HEK293 (cell line): ENCODE results near the gene RPS5.

Experiments used
- GLIS2 ChIP-seq: fragments of 450-650 bp; formaldehyde crosslinking; IDR thresholded peaks from 2 replicates; pipeline ENCODE4 v1.5.1; 2016; ENCODE audit warnings: missing biosample characterization, missing genetic modification characterization
- KLF1 ChIP-seq: fragments of 450-650 bp; formaldehyde crosslinking; IDR thresholded peaks from 2 replicates; pipeline ENCODE4 v1.5.1; 2016; ENCODE audit warnings: missing biosample characterization, missing genetic modification characterization
- KLF16 ChIP-seq: fragments of 450-650 bp; formaldehyde crosslinking; IDR thresholded peaks from 2 replicates; pipeline ENCODE4 v1.5.1; 2017; ENCODE audit warnings: missing biosample characterization, missing genetic modification characterization
- KLF9 ChIP-seq: fragments of 450-650 bp; formaldehyde crosslinking; IDR thresholded peaks from 2 replicates; pipeline ENCODE4 v1.5.1; 2016; ENCODE audit warnings: missing biosample characterization, missing genetic modification characterization, low read depth
- PRDM1 ChIP-seq: fragments of 450-650 bp; formaldehyde crosslinking; IDR thresholded peaks from 2 replicates; pipeline ENCODE4; 2016; ENCODE audit warnings: missing biosample characterization, missing genetic modification characterization
- SP2 ChIP-seq: fragments of 450-650 bp; formaldehyde crosslinking; IDR thresholded peaks from 2 replicates; pipeline ENCODE4 v1.5.1; 2016; ENCODE audit warnings: missing biosample characterization, missing genetic modification characterization
- WT1 ChIP-seq: fragments of 450-650 bp; formaldehyde crosslinking; IDR thresholded peaks from 2 replicates; pipeline ENCODE4 v1.5.1; 2016; ENCODE audit warnings: missing biosample characterization, missing genetic modification characterization
- ZIC2 ChIP-seq: fragments of 450-650 bp; formaldehyde crosslinking; IDR thresholded peaks from 2 replicates; pipeline ENCODE4 v1.5.1; 2016; ENCODE audit warnings: missing biosample characterization, missing genetic modification characterization
- ZNF114 ChIP-seq: fragments of 450-650 bp; formaldehyde crosslinking; IDR thresholded peaks from 2 replicates; pipeline ENCODE4 v1.5.0; 2017; ENCODE audit warnings: missing biosample characterization, missing genetic modification characterization
- ZNF501 ChIP-seq: fragments of 450-650 bp; formaldehyde crosslinking; IDR thresholded peaks from 2 replicates; pipeline ENCODE4 v1.5.1; 2016; ENCODE audit warnings: missing biosample characterization, missing genetic modification characterization
- ZNF530 ChIP-seq: fragments of 450-650 bp; formaldehyde crosslinking; IDR thresholded peaks from 2 replicates; pipeline ENCODE4 v1.5.1; 2016; ENCODE audit warnings: low read depth, missing biosample characterization, missing genetic modification characterization
- ZNF596 ChIP-seq: fragments of 450-650 bp; IDR thresholded peaks from 2 replicates; pipeline ENCODE4 v1.5.0; 2018; ENCODE audit warnings: missing biosample characterization, mild to moderate bottlenecking, missing genetic modification characterization, moderate library complexity
- ZNF777 ChIP-seq: fragments of 450-650 bp; formaldehyde crosslinking; IDR thresholded peaks from 2 replicates; pipeline ENCODE4 v1.5.1; 2017; ENCODE audit warnings: missing biosample characterization, missing genetic modification characterization, borderline replicate concordance
- ZNF843 ChIP-seq: fragments of 450-650 bp; formaldehyde crosslinking; IDR thresholded peaks from 2 replicates; pipeline ENCODE4 v1.5.1; 2016; ENCODE audit warnings: missing biosample characterization, missing genetic modification characterization
- TF ChIP-seq, protein P1 (sequence below): fragments of 450-650 bp; formaldehyde crosslinking; IDR thresholded peaks from 2 replicates; pipeline ENCODE4 v1.5.1; 2017; ENCODE audit warnings: missing biosample characterization, missing genetic modification characterization
- TF ChIP-seq, protein P2 (sequence below): fragments of 450-650 bp; formaldehyde crosslinking; IDR thresholded peaks from 2 replicates; pipeline ENCODE4 v1.5.1; 2017; ENCODE audit warnings: missing biosample characterization, mild to moderate bottlenecking, missing genetic modification characterization, moderate library complexity
- TF ChIP-seq, protein P3 (sequence below): fragments of 450-650 bp; formaldehyde crosslinking; IDR thresholded peaks from 2 replicates; pipeline ENCODE4 v1.5.1; 2016; ENCODE audit warnings: missing biosample characterization, missing genetic modification characterization
- TF ChIP-seq, protein P4 (sequence below): sonication (generic); formaldehyde crosslinking; IDR thresholded peaks from 2 replicates; pipeline ENCODE4 v1.8.1; 2022; ENCODE audit warnings: mild to moderate bottlenecking, moderate library complexity, missing genetic modification reagents
- TF ChIP-seq, protein P5 (sequence below): fragments of 450-650 bp; formaldehyde crosslinking; conservative IDR thresholded peaks from 2 replicates; pipeline ENCODE4 v1.5.1; 2016; ENCODE audit warnings: low read depth, missing biosample characterization, missing genetic modification characterization

Gene RPS5

DNA sequence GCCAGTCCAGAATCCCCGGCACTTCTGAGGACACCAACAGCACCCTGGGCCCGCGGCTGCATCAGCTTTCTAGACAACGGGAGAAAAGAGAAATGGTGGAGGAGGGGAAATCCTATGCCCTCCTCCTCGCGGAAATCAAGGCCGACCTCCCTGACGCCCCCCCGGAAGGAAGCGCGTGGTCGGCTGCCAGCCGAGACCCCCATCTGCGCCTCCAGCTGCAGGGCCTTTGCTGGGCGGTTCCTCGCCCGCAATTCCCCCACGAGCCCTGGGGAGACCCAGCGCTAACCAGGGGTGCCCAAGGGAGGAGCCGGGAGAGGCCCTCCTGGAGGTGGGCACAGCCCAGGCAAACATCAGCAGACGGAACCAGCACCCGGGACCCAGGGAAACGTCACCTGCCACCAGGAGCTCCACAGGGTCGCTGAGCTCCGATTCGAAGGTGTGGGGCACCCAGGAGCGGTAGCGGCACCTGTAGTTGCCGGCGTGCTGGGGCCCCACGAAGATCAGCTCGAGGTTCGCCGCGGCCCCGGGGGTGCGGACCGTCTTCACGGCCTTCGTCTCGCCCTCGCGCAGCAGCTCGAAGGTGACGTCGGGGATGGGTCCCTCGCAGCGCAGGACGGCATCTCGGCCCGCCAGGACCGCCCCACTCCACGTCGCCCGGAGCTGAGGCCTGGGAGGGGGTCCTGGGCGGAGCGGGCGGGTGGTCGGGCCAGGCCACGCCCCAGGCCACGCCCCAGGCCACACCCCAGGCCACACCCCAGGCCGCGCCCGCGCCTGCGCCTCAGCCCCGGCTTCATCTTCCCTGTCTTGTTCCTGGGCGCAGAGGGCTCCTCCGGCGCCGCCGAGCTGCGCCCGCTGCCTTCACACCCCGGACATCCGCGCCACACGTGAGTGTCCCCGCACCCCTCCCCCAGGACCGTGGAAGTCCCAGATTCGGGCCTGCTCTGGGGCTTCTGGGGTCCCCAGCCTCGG, 39.8 kb upstream of the RPS5 start (continued):
- TF ChIP-seq, protein P1, sequence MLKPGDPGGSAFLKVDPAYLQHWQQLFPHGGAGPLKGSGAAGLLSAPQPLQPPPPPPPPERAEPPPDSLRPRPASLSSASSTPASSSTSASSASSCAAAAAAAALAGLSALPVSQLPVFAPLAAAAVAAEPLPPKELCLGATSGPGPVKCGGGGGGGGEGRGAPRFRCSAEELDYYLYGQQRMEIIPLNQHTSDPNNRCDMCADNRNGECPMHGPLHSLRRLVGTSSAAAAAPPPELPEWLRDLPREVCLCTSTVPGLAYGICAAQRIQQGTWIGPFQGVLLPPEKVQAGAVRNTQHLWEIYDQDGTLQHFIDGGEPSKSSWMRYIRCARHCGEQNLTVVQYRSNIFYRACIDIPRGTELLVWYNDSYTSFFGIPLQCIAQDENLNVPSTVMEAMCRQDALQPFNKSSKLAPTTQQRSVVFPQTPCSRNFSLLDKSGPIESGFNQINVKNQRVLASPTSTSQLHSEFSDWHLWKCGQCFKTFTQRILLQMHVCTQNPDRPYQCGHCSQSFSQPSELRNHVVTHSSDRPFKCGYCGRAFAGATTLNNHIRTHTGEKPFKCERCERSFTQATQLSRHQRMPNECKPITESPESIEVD (tag by site-specific recombination), result no peak
- TF ChIP-seq, protein P2, sequence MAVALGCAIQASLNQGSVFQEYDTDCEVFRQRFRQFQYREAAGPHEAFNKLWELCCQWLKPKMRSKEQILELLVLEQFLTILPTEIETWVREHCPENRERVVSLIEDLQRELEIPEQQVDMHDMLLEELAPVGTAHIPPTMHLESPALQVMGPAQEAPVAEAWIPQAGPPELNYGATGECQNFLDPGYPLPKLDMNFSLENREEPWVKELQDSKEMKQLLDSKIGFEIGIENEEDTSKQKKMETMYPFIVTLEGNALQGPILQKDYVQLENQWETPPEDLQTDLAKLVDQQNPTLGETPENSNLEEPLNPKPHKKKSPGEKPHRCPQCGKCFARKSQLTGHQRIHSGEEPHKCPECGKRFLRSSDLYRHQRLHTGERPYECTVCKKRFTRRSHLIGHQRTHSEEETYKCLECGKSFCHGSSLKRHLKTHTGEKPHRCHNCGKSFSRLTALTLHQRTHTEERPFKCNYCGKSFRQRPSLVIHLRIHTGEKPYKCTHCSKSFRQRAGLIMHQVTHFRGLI, result 0 out of 2 replicates have a peak, but pooled peaks have one; percentile 14
- no peak for TF ChIP-seq WT1 (tag by site-specific recombination)
- peak; percentile 65 for TF ChIP-seq ZIC2 (tag by site-specific recombination)
- TF ChIP-seq SP2 (tag by site-specific recombination), result peak; percentile 30; the same call in 1 of the 2 replicates
- no peak for TF ChIP-seq PRDM1 (tag by site-specific recombination)
- TF ChIP-seq, protein P3, sequence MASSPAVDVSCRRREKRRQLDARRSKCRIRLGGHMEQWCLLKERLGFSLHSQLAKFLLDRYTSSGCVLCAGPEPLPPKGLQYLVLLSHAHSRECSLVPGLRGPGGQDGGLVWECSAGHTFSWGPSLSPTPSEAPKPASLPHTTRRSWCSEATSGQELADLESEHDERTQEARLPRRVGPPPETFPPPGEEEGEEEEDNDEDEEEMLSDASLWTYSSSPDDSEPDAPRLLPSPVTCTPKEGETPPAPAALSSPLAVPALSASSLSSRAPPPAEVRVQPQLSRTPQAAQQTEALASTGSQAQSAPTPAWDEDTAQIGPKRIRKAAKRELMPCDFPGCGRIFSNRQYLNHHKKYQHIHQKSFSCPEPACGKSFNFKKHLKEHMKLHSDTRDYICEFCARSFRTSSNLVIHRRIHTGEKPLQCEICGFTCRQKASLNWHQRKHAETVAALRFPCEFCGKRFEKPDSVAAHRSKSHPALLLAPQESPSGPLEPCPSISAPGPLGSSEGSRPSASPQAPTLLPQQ (tag by site-specific recombination), result peak; percentile 71; the same call in 1 of the 2 replicates
- no peak for TF ChIP-seq ZNF114 (tag by site-specific recombination)
- peak; percentile 34; the same call in 1 of the 2 replicates for TF ChIP-seq ZNF843 (tag by site-specific recombination)
- TF ChIP-seq ZNF596 (tag by site-specific recombination), result 0 out of 2 replicates have a peak, but pooled peaks have one; percentile 8
- TF ChIP-seq ZNF530, result no peak
- TF ChIP-seq ZNF777 (tag by site-specific recombination), result peak; percentile 90; the same call in 1 of the 2 replicates
- TF ChIP-seq KLF1 (tag by site-specific recombination), result peak; percentile 91
- TF ChIP-seq KLF9 (tag by site-specific recombination), result peak; percentile 80
- TF ChIP-seq, protein P4, sequence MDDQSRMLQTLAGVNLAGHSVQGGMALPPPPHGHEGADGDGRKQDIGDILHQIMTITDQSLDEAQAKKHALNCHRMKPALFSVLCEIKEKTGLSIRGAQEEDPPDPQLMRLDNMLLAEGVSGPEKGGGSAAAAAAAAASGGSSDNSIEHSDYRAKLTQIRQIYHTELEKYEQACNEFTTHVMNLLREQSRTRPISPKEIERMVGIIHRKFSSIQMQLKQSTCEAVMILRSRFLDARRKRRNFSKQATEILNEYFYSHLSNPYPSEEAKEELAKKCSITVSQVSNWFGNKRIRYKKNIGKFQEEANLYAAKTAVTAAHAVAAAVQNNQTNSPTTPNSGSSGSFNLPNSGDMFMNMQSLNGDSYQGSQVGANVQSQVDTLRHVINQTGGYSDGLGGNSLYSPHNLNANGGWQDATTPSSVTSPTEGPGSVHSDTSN, result peak; percentile 82; the same call in 1 of the 2 replicates
- 0 out of 2 replicates have a peak, but pooled peaks have one; percentile 27 for TF ChIP-seq ZNF501
- peak; percentile 93 for TF ChIP-seq GLIS2 (tag by site-specific recombination)
- TF ChIP-seq KLF16 (tag by site-specific recombination), result peak; percentile 60
- TF ChIP-seq, protein P5, sequence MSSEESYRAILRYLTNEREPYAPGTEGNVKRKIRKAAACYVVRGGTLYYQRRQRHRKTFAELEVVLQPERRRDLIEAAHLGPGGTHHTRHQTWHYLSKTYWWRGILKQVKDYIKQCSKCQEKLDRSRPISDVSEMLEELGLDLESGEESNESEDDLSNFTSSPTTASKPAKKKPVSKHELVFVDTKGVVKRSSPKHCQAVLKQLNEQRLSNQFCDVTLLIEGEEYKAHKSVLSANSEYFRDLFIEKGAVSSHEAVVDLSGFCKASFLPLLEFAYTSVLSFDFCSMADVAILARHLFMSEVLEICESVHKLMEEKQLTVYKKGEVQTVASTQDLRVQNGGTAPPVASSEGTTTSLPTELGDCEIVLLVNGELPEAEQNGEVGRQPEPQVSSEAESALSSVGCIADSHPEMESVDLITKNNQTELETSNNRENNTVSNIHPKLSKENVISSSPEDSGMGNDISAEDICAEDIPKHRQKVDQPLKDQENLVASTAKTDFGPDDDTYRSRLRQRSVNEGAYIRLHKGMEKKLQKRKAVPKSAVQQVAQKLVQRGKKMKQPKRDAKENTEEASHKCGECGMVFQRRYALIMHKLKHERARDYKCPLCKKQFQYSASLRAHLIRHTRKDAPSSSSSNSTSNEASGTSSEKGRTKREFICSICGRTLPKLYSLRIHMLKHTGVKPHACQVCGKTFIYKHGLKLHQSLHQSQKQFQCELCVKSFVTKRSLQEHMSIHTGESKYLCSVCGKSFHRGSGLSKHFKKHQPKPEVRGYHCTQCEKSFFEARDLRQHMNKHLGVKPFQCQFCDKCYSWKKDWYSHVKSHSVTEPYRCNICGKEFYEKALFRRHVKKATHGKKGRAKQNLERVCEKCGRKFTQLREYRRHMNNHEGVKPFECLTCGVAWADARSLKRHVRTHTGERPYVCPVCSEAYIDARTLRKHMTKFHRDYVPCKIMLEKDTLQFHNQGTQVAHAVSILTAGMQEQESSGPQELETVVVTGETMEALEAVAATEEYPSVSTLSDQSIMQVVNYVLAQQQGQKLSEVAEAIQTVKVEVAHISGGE (tag by site-specific recombination), result 0 out of 2 replicates have a peak, but pooled peaks have one; percentile 9
